ENCODE results near the gene CD247.

Gene CD247

DNA sequence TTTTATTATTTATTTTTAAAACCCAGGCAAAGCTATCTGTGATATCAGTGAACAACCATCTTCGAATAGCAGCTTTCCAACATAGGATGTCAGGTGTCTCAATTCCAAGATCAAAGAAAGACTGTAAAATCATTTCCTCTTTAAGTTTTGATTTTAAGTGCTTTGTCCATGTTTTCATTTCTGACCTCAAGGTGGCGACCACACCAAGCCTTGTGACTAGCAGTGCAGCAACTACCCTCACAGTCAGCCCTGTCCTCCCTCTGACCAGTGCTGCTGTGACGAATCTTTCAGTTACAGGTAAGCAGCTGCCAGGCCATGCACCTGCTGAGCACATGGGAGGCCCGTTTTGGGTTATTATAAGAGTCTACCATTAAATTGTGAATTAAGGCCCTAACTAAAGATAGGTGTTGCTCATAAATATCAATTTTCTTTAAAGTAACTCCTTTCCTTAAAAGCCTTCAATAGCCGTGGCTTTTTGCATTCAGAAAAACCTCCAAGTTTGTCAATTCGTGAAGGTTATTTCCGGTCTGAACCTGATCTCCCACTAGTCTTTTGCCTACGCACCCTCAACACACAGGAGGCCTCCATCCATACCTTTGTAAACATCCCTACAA is 117.0 kb downstream of the CD247 start:
- TF ChIP-seq, protein P1, sequence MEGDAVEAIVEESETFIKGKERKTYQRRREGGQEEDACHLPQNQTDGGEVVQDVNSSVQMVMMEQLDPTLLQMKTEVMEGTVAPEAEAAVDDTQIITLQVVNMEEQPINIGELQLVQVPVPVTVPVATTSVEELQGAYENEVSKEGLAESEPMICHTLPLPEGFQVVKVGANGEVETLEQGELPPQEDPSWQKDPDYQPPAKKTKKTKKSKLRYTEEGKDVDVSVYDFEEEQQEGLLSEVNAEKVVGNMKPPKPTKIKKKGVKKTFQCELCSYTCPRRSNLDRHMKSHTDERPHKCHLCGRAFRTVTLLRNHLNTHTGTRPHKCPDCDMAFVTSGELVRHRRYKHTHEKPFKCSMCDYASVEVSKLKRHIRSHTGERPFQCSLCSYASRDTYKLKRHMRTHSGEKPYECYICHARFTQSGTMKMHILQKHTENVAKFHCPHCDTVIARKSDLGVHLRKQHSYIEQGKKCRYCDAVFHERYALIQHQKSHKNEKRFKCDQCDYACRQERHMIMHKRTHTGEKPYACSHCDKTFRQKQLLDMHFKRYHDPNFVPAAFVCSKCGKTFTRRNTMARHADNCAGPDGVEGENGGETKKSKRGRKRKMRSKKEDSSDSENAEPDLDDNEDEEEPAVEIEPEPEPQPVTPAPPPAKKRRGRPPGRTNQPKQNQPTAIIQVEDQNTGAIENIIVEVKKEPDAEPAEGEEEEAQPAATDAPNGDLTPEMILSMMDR (IDR thresholded peaks at IDR 0.05; ENCODE audit: low read depth, low read length, missing control alignments), result peak; percentile 38
- peak; percentile 17 for DNase-seq (ENCODE audit: extremely low read depth, low read depth)

GRCh38 chr1:167400359-167400953 is 117.9 kb downstream of the CD247 start:
- no peak for DNase-seq (ENCODE audit: extremely low read depth, low read depth)
- TF ChIP-seq, protein P1 (IDR thresholded peaks at IDR 0.05; ENCODE audit: low read depth, low read length, missing control alignments), result no peak
- no peak overlapping the region for H3K4me3 ChIP-seq (replicated peaks; ENCODE audit: low read depth, low read length)

More for the DNA sequence above, 117.0 kb downstream of the CD247 start:
- no peak overlapping the region for H3K4me3 ChIP-seq (replicated peaks; ENCODE audit: low read depth, low read length)

- no peak for DNase-seq (ENCODE audit: extremely low read depth, low read depth)
- no peak overlapping the region for H3K4me3 ChIP-seq (replicated peaks; ENCODE audit: low read depth, low read length)
These were observed 126.1 kb downstream of the CD247 start for GRCh38 chr1:167392200-167392696.

GRCh38 chr1:167388976-167389375 is 129.4 kb downstream of the CD247 start:
- no peak overlapping the region for H3K4me3 ChIP-seq (replicated peaks; ENCODE audit: low read depth, low read length)
- TF ChIP-seq, protein P1 (IDR thresholded peaks at IDR 0.05; ENCODE audit: low read depth, low read length, missing control alignments), result no peak
- DNase-seq (ENCODE audit: extremely low read depth, low read depth), result no peak

More at GRCh38 chr1:167392200-167392696, 126.1 kb downstream of the CD247 start:
- TF ChIP-seq, protein P1 (IDR thresholded peaks at IDR 0.05; ENCODE audit: low read depth, low read length, missing control alignments), result no peak

- no peak overlapping the region for H3K4me3 ChIP-seq (replicated peaks; ENCODE audit: low read depth, low read length)
- TF ChIP-seq, protein P1 (IDR thresholded peaks at IDR 0.05; ENCODE audit: low read depth, low read length, missing control alignments), result no peak
- DNase-seq (ENCODE audit: extremely low read depth, low read depth), result no peak
These were observed 130.9 kb downstream of the CD247 start for GRCh38 chr1:167387251-167387910.

Data from HFF-Myc (cell line).